Endothelial cell of umbilical vein (primary cell): ENCODE data around the gene ALDH2. TPM values are rescaled to one million over a fixed set of nuclear protein-coding genes. Genes with fewer than 3 reads are reported as not detected.

Experiments used
- BruUV-seq: library from RNA; stranded (reverse); fragments of 400-500 nt; replicated peaks from 2 replicates; lab custom pipeline; 2021; lab: Mats Ljungman, UMichigan
- CTCF ChIA-PET: fragments of 300-600, 350-600 bp; sonication (Branson Sonifier 250); formaldehyde crosslinking; loops from one replicate; lab custom pipeline; 2021; ENCODE audit warnings: antibody characterized with exemption, inconsistent platforms; lab: Charles Lee
- POLR2A ChIA-PET: fragments of 300-600, 350-600 bp; sonication (Branson Sonifier 250); formaldehyde crosslinking; loops from one replicate; lab custom pipeline; 2021; ENCODE audit warnings: antibody characterized with exemption, inconsistent platforms; lab: Charles Lee
- DNase-seq: peaks from one replicate; pipeline ENCODE4 v3.0.0-alpha.2; 2011; ENCODE audit warnings: low read depth, low spot score
- FAIRE-seq: peaks from 2 replicates; lab custom pipeline; 2011; peaks lifted over from hg19 to GRCh38; lab: Jason Lieb, UNC
- H2AFZ ChIP-seq: 2 replicates; pipeline ENCODE4 v1.6.0; 2012; ENCODE audit warnings: low read depth, low read length, control low read depth, inconsistent platforms
- H3K27ac ChIP-seq: 2 replicates; pipeline ENCODE4 v1.5.1; 2011; ENCODE audit warnings: low read depth, mild to moderate bottlenecking, control low read depth, low read length, moderate library complexity; ENCODE audit not compliant: insufficient read depth
- H3K27me3 ChIP-seq, 2 experiments: 2 replicates each; pipeline versions ENCODE4 v1.6.0 to v1.6.1; 2011; ENCODE audit warnings: low read length in 2 of 2, mixed read lengths in 1 of 2; ENCODE audit not compliant: control insufficient read depth in 2 of 2, insufficient read depth in 2 of 2
- H3K36me3 ChIP-seq, 2 experiments: 2 replicates in 1 of 2; 3 replicates in 1 of 2; pipeline ENCODE4 v1.5.1; 2011; ENCODE audit warnings: low read length in 2 of 2, mild to moderate bottlenecking in 1 of 2, moderate library complexity in 1 of 2; ENCODE audit not compliant: control insufficient read depth in 2 of 2, insufficient read depth in 2 of 2; ENCODE audit errors: extremely low read depth in 1 of 2
- H3K4me1 ChIP-seq: 3 replicates; pipeline ENCODE4 v1.5.1; 2011; ENCODE audit warnings: mild to moderate bottlenecking, low read length; ENCODE audit not compliant: control insufficient read depth, insufficient read depth; ENCODE audit errors: extremely low read depth
- H3K4me2 ChIP-seq: 2 replicates; pipeline ENCODE4 v1.6.1; 2011; ENCODE audit warnings: low read length, control low read depth, mixed read lengths; ENCODE audit not compliant: insufficient read depth
- H3K4me3 ChIP-seq, 3 experiments: fragments of 200-600 bp in 1 of 3; sonication (generic), shearing (Covaris generic) in 1 of 3; replicated peaks in 1 of 3; 2 replicates each; pipeline ENCODE4 v1.5.1; 2011 to 2016; ENCODE audit warnings: control low read depth in 3 of 3, low read length in 3 of 3, mild to moderate bottlenecking in 2 of 3, inconsistent platforms in 1 of 3, low read depth in 1 of 3, moderate library complexity in 1 of 3; ENCODE audit not compliant: insufficient read depth in 1 of 3
- H3K79me2 ChIP-seq: 2 replicates; pipeline ENCODE4 v1.6.0; 2012; ENCODE audit warnings: low read length, inconsistent platforms; ENCODE audit not compliant: control insufficient read depth, insufficient read depth
- H3K9ac ChIP-seq: replicated peaks from 2 replicates; pipeline ENCODE3; 2011; ENCODE audit warnings: low read length, control low read depth; ENCODE audit not compliant: insufficient read depth; ENCODE audit errors: extremely low read depth
- H3K9me1 ChIP-seq: replicated peaks from 3 replicates; pipeline ENCODE4 v1.6.0; 2011; ENCODE audit warnings: mild to moderate bottlenecking, low read length; ENCODE audit not compliant: control insufficient read depth, insufficient read depth; ENCODE audit errors: extremely low read depth
- H3K9me3 ChIP-seq: replicated peaks from 2 replicates; pipeline ENCODE4 v1.5.1; 2012; ENCODE audit warnings: low read length, inconsistent platforms; ENCODE audit not compliant: control insufficient read depth, insufficient read depth
- H4K20me1 ChIP-seq: replicated peaks from 2 replicates; pipeline ENCODE3; 2011; ENCODE audit warnings: mild to moderate bottlenecking, low read length; ENCODE audit not compliant: control insufficient read depth, insufficient read depth; ENCODE audit errors: extremely low read depth
- EZH2 ChIP-seq: IDR thresholded peaks from 2 replicates; pipeline ENCODE4 v1.6.1; 2012; ENCODE audit warnings: borderline replicate concordance, low read depth, mild to moderate bottlenecking, moderate library complexity, low read length, inconsistent platforms; ENCODE audit not compliant: severe bottlenecking
- FOS ChIP-seq: IDR thresholded peaks from 2 replicates; pipeline ENCODE4 v1.6.1; 2011; ENCODE audit warnings: mild to moderate bottlenecking, low read length, moderate library complexity, borderline replicate concordance; ENCODE audit not compliant: insufficient read depth
- GATA2 ChIP-seq: IDR thresholded peaks from 2 replicates; pipeline ENCODE4 v1.7.0; 2011; ENCODE audit warnings: low read depth, mild to moderate bottlenecking, moderate library complexity, mixed read lengths, low read length; ENCODE audit not compliant: insufficient read length, insufficient read depth
- JUN ChIP-seq: IDR thresholded peaks from 2 replicates; pipeline ENCODE4 v1.6.1; 2011; ENCODE audit warnings: borderline replicate concordance, low read depth; ENCODE audit not compliant: insufficient read length, insufficient read depth
- MYC ChIP-seq: IDR thresholded peaks from one replicate; pipeline ENCODE4 v1.6.1; 2011; ENCODE audit warnings: mild to moderate bottlenecking, low read depth, low read length
- POLR2A ChIP-seq: IDR thresholded peaks from 2 replicates; pipeline ENCODE4 v1.6.1; 2012; ENCODE audit warnings: low read depth, mild to moderate bottlenecking, control low read depth, low read length
- POLR2AphosphoS5 ChIP-seq: IDR thresholded peaks from 2 replicates; pipeline ENCODE4 v1.6.1; 2012; ENCODE audit warnings: low read depth, mild to moderate bottlenecking, control low read depth, low read length, moderate library complexity; ENCODE audit not compliant: insufficient read depth
- dilution Hi-C: fragments of 300-500 bp; cut with MboI; formaldehyde crosslinking; loops from one replicate; pipeline ENCODE4 v1.15.0; 2019; ENCODE audit warnings: low sequenced_read_pairs; ENCODE audit not compliant: extremely low pct_ligation_motif_present
- intact Hi-C: fragments of 100-400 bp; cut with micrococcal nuclease; formaldehyde crosslinking; loops from one replicate; pipeline ENCODE4 v1.10.0; 2022
- polyA plus RNA-seq, 4 experiments: library from polyadenylated mRNA; depleted of rRNA in 3 of 4; stranded (reverse) in 3 of 4; unstranded in 1 of 4; fragments of >200 nt; gene quantifications; 2 replicates each; pipeline versions ENCODE4 v1.2.1 to v1.2.3, GENCODE V29; 2011 to 2012; ENCODE audit warnings: missing spikeins in 1 of 4
- total RNA-seq: library from RNA; stranded (reverse); gene quantifications from 2 replicates; pipeline ENCODE4 v1.2.3, GENCODE V29; 2021
- TF ChIP-seq, protein P1 (sequence below): IDR thresholded peaks from 2 replicates; pipeline ENCODE4 v1.6.1; 2011; ENCODE audit not compliant: insufficient read depth, insufficient read length
- TF ChIP-seq, protein P2 (sequence below), 2 donors: IDR thresholded peaks; 1 replicate in 1 of 2; 2 replicates in 1 of 2; pipeline ENCODE4 v1.5.1; 2011; ENCODE audit warnings: low read length in 2 of 2, mild to moderate bottlenecking in 2 of 2, moderate library complexity in 2 of 2, control low read depth in 1 of 2, inconsistent platforms in 1 of 2, low read depth in 1 of 2; ENCODE audit not compliant: insufficient read depth in 1 of 2; ENCODE audit errors: extremely low read depth in 1 of 2

ALDH2 gene
- total and polyA plus RNA-seq, 2 donors (not counting 3 experiments of a cell fraction or from before 2014, with no cell fraction given): 69.5 to 86.5 TPM

DNA sequence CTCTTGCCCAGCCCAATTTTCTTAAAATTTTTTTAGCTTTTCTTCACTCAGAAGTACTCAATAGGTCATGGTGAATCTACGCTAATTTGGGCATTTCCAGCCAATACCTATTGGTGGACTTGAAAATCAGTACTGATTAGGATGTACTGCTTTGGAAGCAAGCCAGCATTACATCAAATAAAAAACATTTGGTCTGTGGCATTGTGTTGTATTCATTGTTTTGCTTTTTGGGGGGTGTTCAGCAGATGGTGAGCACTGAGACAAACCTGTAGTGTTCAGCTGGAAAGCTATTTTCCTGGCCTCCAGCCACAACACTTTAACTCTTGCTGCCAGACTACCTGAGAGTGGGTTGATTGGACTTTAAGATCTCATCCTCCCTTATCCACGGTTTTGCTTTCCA is 79.3 kb downstream of the ALDH2 start:
- Histone ChIP-seq H3K9ac (no peak overlapping the region), H2AFZ (no peak overlapping the region), H4K20me1 (no peaks in the 10 kb centered on the region), H3K9me1 (no peaks in the 10 kb centered on the region), H3K4me3 (no peak overlapping the region), H3K36me3 (no peaks in the 10 kb centered on the region), H3K27ac (no peak overlapping the region), H3K9me3 (no peaks in the 10 kb centered on the region), H3K4me2 (no peak overlapping the region), H3K27me3 (no peaks in the 10 kb centered on the region), H3K4me1 (peaks cover 9% of the 10 kb centered on the region), H3K79me2 (peaks cover 81% of the 10 kb centered on the region)
- FAIRE-seq (peak; percentile 72), DNase-seq (peak; percentile 50)
- CTCF ChIA-PET: interaction anchor here (0.6 kb wide), 1 partner anchor 99 kb away, joined by 3 read pairs; no protein-coding TSS in a partner anchor
- dilution Hi-C loops: no loop called here
- intact Hi-C loops: loop anchor here (10.0 kb wide), 1 partner anchor 569 kb away; the partner anchor contains the start of gene PTPN11
- no TSS peak for BruUV-seq
- POLR2A ChIA-PET: no interaction called here
- TF ChIP-seq, protein P1, sequence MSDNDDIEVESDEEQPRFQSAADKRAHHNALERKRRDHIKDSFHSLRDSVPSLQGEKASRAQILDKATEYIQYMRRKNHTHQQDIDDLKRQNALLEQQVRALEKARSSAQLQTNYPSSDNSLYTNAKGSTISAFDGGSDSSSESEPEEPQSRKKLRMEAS: no peak
- TF ChIP-seq MYC: no peak
- TF ChIP-seq, protein P2, sequence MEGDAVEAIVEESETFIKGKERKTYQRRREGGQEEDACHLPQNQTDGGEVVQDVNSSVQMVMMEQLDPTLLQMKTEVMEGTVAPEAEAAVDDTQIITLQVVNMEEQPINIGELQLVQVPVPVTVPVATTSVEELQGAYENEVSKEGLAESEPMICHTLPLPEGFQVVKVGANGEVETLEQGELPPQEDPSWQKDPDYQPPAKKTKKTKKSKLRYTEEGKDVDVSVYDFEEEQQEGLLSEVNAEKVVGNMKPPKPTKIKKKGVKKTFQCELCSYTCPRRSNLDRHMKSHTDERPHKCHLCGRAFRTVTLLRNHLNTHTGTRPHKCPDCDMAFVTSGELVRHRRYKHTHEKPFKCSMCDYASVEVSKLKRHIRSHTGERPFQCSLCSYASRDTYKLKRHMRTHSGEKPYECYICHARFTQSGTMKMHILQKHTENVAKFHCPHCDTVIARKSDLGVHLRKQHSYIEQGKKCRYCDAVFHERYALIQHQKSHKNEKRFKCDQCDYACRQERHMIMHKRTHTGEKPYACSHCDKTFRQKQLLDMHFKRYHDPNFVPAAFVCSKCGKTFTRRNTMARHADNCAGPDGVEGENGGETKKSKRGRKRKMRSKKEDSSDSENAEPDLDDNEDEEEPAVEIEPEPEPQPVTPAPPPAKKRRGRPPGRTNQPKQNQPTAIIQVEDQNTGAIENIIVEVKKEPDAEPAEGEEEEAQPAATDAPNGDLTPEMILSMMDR (IDR thresholded peaks at IDR 0.05; ENCODE audit: extremely low read depth in 1 of 2, insufficient read depth in 1 of 2, low read depth in 1 of 2, low read length in 2 of 2): no peak
- TF ChIP-seq JUN: no peak
- no peak for TF ChIP-seq GATA2
- TF ChIP-seq POLR2A: no peak
- no peak for TF ChIP-seq FOS
- TF ChIP-seq EZH2: no peak
- TF ChIP-seq POLR2AphosphoS5: no peak
